Hematopoietic multipotent progenitor cell treated with erythropoietin and hydrocortisone succinate and interleukin-3 and kit ligand, for 6 days (in vitro differentiated cells): ENCODE measurements around the gene JCAD.
"Not testable (repeated sequence)": the region's sequence is repeated elsewhere in the genome, so short reads cannot be mapped to it uniquely, and the experiment has no call there.

Source experiments
- DNase-seq: peaks from one replicate; pipeline ENCODE4 v3.0.0-alpha.2; 2015

The JCAD gene

GRCh38 chr10:30059209-30060107 is at the start of gene JCAD:
Gene JCAD (minus strand): TSS chr10:30059586. CDS start chr10:30047812, 11,774 bp downstream.
- peak; percentile 50 for DNase-seq

DNA sequence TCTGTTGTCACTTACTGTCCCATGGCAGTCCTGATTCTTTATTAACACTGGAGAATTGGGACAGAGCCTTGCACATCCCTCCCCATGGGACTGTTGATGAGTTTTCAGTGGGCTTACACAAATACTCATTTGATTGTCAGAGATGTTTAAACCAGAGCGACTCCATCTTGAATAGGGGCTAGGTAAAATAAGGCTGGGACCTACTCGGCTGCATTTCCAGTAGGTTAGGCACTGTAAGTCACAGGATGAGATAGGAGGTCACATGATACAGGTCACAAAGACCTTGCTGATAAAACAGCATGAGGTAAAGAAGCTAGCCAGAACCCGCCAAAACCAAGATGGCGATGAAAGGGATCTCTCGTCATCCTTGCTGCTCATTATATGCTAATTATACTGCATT is 47.6 kb upstream of the JCAD start:
- no peak for DNase-seq

- DNase-seq = no peak
These were observed 44.4 kb upstream of the JCAD start for GRCh38 chr10:30103595-30104320.

DNA sequence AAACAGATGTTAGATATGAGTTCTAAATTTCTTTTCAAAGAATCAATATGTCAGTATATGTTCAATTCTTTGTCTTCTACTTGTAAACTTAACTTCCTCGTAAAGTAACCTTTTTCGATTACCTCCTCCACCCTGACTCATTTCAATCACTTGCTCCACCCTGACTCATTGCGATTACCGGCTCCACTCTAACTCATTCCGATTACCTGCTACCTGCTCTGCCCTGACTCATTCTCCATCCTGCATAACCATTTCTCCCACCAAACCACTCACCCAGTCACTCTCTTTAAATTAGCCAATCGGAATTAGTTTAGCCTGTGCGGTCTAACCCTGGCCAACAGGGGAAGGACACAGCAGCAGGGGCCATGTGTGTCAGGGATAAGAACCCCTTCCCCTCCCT is 40.3 kb upstream of the JCAD start:
- DNase-seq = not testable (repeated sequence)

GRCh38 chr10:30099101-30099500 is 39.7 kb upstream of the JCAD start:
- DNase-seq = no peak

DNA sequence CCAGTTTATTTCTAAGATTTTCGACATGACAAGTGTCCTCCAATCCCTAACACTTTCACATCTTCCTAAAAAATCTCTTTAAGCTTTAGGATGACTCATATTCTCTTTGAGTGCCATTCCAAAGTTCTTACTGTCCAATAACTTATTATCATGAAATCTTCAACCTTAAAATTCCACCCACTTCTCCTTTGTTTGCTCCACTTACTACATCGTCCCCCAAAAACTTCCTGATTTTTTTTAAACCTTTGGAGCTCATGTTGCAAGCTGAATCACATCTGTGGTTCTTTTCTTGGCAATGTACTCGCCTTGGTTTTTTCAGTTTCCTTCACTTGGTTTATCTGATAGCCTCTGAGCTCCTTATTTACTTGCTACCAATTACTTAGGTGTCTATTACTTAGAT is 39.2 kb upstream of the JCAD start:
- DNase-seq = no peak

DNA sequence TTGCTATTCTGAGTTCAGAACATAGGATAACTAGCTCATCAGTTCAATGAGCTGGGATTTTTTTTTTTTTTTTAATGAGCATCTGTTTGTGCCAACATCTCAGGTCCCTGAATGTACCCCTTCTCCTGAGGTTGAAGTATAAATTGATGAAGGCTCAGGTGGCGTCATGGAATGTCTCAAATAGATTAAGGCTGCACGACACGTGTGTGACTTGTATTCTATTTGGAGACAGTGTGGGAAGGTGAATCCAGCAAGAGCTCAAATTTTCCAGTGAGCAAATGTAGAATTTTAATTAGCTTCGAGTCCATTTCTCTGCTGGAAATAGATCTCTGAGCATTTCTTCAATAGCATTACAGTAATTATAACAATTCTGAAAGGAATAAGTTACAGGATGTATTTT is 37.2 kb upstream of the JCAD start:
- no peak for DNase-seq

DNA sequence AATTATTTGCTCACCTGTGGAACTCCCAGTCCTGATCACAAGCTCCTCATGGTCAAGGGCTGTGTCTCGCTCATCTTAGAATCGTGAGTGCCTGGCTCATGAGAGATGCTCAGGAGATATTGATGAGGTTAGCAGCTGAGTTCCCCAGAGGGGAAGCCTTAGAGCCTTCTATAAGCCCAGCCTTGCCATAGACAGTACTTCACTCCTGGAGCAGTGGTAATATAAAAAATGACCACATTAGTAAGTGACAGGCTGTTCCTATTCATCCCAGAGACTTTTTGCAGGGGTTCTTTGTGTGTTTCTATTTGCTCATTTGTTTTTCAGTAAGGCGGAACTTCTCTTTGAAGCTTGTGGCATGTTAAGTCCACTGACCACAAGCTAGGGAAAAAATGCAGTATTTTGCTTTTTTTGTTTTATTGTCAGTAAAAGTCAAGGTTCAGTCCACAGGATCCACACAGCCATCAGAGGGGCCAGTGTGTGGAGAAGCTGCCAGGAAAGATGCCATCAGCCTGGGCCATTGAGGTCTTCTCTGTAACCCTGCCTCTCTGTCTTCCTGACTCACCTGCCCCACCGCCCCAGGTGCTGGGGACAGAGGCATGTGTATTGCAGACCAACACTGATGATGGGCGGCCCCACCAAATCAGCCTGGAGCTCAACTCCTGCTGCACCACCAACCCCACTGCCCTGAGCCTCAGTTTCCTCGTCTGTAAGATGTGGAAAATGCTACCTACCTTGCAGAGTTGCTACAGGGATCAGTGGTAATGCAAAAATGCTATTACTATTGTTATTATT is 36.4 kb upstream of the JCAD start:
- no peak for DNase-seq

- no peak for DNase-seq
These were observed 35.2 kb upstream of the JCAD start for GRCh38 chr10:30094601-30095000.

DNA sequence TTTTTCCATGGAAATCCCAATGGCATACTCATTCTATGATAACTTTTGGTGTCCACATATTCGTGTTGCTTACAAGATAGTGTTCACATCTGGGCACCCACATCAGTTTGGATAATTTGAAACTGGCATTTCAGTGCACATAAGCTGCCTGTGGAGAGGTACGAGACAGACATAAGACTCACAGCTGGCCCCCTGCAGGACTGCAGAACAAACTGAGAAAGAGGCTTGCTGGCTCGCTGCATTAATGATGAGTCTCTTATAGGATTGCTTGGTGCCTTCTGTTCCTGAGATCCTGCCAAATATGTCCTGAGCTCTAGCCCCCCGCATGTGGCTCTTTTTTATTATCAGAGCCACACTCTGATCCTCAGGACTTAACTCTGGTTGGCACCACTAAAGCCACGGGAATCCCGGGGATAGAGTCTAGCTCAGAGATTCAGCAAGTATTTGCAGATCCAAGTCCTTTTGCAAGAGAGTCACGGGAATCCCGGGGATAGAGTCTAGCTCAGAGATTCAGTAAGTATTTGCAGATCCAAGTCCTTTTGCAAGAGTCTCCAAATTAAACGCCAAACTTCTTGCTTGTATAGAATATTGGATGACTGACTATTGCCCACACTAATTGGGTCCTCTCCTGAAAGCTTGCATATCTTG is 34.0 kb upstream of the JCAD start:
- no peak for DNase-seq

GRCh38 chr10:30092151-30092790 is 32.9 kb upstream of the JCAD start:
- DNase-seq = no peak

GRCh38 chr10:30091136-30091535 is 31.8 kb upstream of the JCAD start:
- no peak for DNase-seq

GRCh38 chr10:30088178-30088577 is 28.8 kb upstream of the JCAD start:
- DNase-seq = no peak

DNA sequence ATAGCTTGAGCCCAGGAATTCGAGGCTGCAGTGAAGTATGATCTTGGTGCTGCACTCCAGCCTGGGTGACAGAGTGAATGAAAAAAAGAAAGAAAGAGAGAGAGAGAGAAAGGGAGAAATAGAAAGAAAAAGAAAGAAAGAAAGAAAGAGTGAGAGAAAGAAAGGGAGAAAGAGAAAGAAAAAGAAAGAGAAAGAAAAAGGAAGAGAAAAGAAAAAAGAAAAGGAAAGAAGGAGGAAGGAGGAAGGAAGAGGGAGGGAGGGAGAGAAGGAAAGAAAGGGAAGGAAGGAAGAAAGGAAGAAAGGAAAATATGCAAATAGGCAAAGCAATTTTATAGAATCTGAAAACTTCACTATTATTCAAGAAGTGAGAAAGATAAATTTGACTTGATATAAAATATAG is 24.5 kb upstream of the JCAD start:
- no peak for DNase-seq

DNA sequence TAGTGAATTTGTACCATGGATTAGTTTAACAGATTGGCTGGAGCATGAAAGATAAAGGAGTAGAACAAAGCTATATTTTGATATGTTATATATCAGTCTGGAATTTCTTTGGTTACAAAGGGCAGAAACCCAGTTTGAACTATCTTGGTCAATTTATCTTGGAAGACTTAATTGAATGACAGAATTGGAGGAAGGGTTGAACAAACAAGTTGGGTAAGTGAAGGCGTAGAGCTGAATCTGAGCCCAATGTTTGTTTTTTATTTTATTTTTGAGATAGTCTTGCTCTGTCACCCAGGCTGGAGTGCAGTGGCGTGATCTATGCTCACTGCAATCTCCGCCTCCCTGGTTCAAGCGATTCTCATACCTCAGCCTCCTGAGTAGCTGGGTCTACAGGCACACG is 21.8 kb upstream of the JCAD start:
- no peak for DNase-seq

GRCh38 chr10:30080161-30080560 is 20.8 kb upstream of the JCAD start:
- no peak for DNase-seq

GRCh38 chr10:30079408-30079807 is 20.0 kb upstream of the JCAD start:
- DNase-seq = no peak

GRCh38 chr10:30075481-30075880 is 16.1 kb upstream of the JCAD start:
- DNase-seq = no peak

DNA sequence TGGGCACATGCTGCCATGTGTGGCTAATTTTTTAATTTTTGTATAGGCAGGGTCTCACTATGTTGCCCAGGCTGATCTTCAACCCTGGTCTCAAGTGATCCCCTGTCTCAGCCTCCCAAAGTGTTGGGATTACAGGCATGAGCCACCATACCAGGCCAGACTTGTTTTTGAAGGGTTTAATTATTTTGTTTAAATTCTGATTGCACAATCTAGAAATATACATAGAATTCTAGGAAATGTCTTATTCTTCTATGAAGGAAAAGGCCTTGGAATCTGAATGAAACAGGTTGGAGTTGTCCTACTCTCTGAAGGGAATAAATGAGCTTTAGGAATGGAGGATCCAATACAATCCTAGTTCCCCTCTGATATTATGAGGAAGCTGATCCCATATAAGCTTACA is 15.5 kb upstream of the JCAD start:
- no peak for DNase-seq

GRCh38 chr10:30074090-30074489 is 14.7 kb upstream of the JCAD start:
- DNase-seq = no peak

DNA sequence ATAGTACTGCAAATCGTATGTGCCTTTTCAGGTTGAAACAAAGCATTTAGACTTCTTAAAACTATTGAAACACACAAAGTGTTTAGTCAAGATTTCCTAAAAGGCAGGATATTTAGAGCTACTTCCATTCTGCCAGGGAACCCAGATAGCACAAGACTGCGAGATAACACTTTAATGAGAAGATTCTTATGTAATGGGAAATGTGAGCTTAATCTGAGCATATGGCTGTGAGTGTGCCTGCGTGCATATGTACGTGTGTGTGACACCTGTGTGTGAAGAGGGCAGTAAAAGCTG is 14.3 kb upstream of the JCAD start:
- no peak for DNase-seq

GRCh38 chr10:30073045-30073766 is 13.8 kb upstream of the JCAD start:
- no peak for DNase-seq
